Superior temporal gyrus (tissue), 1 donor: ENCODE measurements around the gene CMPK1.

ENCODE experiments used
- DNase-seq: peaks from one replicate; pipeline ENCODE4 v3.0.0-alpha.2; 2016; ENCODE audit errors: extremely low spot score

CMPK1 gene

GRCh38 chr1:47396671-47397196, 63.1 kb downstream of the CMPK1 start:
- no peak for DNase-seq

- DNase-seq, result no peak
Measured at GRCh38 chr1:47399138-47399845, 65.7 kb downstream of the CMPK1 start.

GRCh38 chr1:47399846-47400155, 66.2 kb downstream of the CMPK1 start:
- no peak for DNase-seq

DNA sequence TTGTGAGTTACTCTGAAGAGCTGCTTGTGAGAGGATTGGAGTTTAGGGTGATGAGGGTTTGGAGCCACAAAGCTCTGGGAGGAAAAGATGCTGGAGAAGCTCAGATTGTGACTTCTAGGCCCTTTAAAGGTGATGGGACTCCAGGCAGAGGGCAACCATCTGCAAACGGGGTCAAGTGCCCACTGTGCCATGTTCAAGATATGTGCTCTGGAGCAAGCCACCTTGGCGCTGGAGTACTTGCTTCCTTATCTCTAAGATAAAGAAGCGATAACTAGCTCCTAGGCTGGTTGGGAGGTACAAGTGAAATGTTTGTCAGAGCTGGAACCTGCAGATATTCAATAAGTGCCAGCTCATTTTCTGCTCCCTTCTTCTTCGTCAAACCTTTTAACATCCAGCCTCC, 68.2 kb downstream of the CMPK1 start:
- DNase-seq, result no peak

DNA sequence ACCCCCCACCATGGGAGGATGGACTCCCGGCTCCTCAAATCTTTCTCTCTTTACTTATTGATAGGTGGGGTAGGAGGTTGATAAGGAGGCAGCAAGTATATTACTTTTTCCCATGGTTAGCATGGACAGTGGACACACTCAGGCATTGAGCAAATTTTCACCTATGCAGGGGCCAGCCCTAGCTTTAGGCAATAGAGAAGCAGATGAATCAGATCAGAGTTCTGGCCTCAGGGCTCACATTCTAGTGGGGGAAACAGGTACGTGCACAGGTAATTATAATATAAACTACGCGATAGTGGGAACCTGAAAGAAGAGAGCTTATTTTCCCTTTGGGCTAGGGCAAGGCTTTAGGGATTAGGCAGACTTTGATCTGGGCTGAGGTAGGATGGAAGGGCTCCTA, 69.0 kb downstream of the CMPK1 start:
- DNase-seq, result no peak

DNA sequence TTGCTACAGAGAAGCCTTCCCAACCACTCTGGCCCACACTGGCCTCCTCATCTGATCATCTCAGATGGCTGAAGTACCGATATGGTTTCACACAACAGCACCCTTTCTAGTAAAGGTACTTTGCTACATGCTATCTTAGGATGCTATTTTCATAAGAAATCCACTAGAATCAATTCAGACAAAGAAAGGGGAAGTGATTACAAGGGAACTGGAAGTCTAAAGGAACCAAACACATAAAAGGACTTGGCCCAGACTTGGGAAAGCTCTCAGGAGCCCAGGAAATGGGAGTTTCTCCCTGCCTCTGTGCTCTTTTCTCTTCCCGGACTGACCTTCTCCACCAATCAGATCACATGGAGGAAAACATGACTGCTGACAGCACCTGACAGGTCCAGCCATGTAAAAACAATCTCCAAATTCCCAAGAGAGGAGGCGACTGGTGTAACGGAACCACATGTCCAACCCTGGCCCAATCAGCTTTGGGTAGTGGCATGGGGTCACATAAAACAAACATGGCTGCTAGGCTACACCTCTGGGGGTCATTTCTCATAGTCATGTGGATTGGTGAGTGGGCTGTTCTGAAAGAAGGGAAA, 69.8 kb downstream of the CMPK1 start:
- no peak for DNase-seq

- no peak for DNase-seq
Measured at GRCh38 chr1:47405697-47406096, 72.1 kb downstream of the CMPK1 start.

DNA sequence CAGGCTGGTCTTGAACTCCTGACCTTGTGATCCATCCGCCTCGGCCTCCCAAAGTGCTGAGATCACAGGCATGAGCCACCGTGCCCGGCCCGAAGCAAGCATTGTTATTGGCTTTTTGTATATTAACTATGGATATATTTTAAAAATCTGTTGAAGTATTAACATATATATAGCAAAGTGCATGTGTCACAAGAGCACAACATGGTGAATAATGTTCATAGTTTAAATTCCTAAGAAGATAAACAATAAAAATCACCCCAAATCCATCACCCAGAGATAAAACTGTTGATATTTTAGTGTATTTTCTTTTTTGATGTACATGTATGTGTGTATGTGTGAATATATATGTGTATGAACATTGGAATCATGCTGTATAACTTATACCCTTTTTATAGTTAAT, 73.4 kb downstream of the CMPK1 start:
- no peak for DNase-seq

DNA sequence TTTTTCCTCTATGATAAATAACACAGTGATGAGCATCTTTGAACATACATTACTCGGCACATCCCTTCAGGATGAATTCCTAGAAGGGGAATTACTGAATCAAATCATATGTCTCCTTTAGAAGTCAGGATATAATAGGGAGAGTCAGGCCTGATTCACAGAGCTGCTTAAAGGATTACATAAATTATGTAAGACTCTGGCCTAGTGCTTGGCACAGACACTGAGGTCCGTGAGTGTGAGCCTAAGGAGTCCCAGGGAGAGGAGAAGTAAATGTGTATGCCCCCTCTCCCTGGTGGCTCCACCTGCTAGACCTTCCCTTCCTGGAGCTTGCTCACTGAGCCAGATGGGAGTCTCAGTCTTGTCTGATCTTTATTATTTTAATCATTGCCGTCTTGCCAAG, 73.9 kb downstream of the CMPK1 start:
- DNase-seq, result no peak

DNA sequence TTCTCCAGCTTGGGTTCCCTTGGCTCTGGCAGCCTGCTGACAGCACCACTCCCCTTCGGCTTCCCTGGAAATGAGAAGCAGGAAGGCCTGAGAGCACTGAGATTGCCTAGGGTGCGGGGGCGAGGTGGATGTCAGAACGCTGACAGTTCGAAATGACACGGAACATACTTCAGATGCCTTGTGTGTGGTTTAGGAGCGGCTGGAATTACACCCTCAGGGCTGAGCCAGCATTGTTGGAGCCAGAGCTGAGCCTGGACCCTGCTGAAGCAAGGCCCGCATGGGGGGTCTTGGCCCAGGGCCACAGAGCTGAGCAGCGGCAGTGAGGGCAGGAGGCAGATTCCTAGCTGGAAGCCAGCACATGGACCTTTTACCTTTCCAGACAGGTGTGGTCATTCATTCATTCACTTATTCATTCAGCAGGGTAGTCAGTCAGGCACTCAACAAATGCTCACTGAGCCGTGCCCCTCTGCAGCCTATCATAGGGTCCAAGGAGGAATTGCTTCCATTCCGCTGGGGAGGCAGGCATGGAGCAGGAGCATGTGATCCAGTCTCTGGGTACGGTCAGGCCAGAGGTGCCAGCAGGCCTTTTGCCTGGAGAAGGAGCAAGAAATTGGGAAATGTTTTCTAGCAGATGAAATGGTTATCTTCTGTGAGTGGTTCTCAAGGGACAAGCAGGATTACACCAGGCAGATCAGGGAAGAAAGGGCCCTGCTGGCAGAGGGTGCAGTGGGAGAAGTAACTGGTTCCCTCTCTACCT, 75.9 kb downstream of the CMPK1 start:
- no peak for DNase-seq

- DNase-seq, result no peak
Measured at GRCh38 chr1:47410068-47410455, 76.5 kb downstream of the CMPK1 start.

DNA sequence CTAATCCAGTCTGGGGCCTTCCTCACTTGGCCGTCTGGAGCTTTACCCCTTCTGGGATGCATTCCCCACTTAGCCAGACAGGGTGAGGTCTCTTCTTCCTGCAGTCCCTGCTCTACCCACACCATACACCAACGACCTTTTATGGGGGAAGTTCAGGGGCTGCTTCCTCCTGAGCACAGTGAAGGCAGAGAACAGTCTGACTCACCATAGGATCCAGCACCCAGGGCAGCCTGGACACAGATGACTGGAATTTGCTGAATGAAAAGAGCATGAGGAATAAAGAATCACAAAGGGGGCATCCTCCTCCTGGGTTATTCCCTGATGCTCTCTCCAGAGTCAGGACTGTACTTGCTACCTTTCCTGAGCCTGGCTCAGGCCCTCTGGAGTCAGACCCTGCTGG, 77.8 kb downstream of the CMPK1 start:
- DNase-seq, result no peak

- no peak for DNase-seq
Measured at GRCh38 chr1:47412437-47412836, 78.8 kb downstream of the CMPK1 start.

DNA sequence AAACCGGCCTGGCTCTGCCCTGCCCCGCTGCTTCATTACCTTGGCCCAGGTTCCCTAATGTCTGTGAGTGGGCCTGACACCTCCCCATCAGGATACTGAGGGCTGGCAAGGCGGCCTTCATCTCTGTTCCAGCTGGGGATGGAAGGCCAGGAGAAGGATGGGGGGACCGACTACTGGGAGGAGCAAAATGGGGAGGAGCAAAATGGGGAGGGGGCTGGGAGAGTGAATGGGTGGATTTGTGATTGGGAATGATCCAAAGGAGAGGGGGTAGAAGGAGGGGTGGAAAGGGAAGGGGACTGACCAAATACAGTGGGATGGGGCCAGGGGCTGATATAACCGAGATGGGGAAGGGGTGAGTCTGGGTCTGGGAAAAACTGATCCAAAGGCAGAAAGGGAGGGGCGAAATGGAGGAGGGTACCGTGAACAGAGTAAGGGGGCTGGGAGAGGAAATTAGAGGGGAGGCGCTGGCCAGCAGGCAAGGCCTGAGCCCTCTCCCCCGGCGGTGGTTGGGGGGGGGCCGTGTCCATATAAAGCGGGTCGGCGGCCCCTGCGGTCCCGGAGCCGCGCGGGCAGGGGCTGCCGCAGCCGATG, 82.2 kb downstream of the CMPK1 start, which contains the start of gene FOXE3:
TSS of gene FOXE3 (plus strand) at position 558 of the 591 bp plus-strand sequence. CDS start at position 589, 31 bp downstream.
- no peak for DNase-seq

DNA sequence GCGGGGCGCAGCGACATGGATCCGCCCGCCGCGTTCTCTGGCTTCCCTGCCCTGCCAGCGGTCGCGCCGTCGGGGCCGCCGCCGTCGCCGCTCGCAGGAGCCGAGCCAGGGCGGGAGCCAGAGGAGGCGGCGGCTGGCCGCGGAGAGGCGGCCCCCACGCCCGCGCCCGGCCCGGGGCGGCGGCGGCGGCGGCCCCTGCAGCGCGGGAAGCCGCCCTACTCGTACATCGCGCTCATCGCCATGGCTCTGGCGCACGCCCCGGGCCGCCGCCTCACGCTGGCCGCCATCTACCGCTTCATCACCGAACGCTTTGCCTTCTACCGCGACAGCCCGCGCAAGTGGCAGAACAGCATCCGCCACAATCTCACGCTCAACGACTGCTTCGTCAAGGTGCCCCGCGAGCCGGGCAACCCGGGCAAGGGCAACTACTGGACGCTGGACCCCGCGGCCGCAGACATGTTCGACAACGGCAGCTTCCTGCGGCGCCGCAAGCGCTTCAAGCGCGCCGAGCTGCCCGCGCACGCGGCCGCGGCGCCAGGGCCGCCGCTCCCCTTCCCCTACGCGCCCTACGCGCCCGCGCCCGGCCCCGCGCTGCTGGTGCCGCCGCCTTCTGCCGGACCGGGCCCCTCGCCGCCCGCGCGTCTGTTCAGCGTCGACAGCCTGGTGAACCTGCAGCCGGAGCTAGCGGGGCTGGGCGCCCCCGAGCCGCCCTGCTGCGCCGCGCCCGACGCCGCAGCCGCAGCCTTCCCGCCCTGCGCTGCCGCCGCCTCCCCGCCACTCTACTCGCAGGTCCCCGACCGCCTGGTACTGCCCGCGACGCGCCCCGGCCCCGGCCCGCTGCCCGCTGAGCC, 83.0 kb downstream of the CMPK1 start:
- no peak for DNase-seq

DNA sequence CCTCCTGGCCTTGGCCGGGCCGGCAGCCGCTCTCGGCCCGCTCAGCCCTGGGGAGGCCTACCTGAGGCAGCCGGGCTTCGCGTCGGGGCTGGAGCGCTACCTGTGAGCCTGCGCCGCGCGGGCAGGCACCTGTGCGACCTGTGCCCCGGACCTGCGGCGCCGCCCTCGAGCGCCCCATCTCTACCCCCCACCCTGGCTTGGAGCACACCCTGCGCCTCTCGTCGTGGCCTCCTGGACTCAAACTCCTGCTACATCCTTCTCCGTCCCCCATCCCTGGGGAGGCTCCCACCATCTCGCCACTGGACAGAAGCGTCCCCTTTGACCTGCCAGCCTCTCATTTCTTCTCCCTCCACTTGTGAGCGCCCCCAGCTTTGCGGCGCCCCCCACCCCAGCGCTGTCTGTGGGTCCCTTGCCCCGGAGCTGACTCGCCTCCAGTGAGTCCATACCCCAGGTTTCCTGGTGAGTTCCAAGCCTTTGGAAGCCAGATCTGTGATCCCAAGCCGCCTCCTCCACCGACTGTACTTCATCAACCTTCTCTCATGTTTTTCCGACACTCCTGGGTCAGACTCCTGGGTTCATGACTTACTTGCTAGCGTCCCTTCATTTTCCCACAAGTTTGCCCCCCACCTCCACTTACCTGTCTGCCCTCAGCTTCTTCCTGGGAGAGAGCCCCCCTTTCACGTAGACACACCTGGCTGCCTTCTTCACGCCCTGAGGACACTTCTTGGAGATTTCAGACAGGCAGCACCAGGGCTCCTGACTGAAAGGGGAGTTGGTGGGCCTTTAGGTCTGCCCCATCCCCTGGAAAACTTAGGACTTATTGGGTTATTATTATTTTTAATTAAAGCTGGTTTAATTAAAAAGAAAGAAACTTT, 83.8 kb downstream of the CMPK1 start:
- DNase-seq, result no peak

DNA sequence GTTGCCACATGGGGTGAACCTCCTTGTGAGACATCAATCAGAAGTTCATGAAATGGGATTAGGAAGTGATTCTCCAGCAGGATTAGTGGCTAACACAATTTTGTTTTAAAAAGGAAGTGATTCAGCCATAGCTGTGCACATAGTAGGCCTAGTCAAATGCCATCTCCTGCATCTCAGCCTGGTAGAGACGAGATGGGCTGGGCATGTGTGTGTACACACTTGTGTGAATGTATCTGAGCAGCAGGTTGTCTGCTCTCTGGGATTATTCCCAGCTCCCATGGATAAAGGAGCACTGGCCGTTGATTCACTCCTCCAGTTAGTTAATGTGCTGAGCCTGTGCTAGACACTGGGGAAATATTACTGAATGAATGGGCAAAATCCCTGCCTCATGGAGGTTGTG, 84.5 kb downstream of the CMPK1 start:
- DNase-seq, result no peak

- DNase-seq, result no peak
Measured at GRCh38 chr1:47418681-47419325, 85.2 kb downstream of the CMPK1 start.

DNA sequence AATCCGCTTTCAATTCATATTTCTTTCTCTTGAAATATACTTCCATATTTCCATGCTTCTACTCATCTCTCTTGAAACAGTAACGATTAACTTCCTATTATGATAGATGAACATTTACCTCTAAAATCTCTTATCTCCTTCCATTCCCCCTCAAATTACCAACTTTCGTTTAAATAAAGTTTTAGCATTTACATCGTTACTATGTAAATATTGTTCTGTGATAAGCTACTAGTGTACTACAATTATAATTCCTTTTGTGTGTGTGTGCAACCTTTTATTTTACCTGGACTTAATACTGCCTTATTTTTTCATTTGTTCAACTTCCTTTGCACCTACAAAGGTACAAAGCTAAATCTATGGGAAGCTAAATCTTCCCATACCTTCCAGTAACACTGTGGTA, 87.0 kb downstream of the CMPK1 start:
- DNase-seq, result no peak

- DNase-seq, result no peak
Measured at GRCh38 chr1:47423872-47424271, 90.3 kb downstream of the CMPK1 start.
